ENCODE data around the gene SIPA1L3.

DNA sequence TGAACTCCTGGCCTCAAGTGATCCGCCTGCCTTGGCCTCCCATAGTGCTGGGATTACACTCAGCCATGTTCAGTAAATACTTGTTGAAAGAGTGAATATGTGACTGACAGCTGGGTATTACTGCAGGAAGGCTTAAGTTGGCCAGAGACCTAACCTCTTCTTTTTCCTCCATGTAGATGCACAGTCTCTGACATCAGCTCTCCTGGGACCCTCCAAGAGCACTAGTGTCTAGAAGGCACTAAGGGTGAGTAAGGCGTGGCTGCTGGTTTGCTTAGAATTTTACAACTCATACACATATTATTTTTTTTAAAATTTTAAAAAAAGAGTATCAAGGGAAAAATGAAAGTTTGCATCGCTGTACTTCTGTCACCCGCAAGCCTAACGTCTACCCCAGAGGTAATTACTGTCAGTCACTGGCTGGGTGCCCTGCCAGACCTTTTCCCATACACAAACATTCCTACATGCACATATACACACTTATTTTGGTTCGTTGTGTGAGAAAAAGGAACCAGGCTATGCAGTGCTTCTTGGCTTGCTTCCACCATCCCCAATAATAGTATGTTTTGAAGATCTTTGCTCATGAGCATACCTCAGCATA lies 122.0 kb downstream of the SIPA1L3 start:
- TF ChIP-seq, protein P1, sequence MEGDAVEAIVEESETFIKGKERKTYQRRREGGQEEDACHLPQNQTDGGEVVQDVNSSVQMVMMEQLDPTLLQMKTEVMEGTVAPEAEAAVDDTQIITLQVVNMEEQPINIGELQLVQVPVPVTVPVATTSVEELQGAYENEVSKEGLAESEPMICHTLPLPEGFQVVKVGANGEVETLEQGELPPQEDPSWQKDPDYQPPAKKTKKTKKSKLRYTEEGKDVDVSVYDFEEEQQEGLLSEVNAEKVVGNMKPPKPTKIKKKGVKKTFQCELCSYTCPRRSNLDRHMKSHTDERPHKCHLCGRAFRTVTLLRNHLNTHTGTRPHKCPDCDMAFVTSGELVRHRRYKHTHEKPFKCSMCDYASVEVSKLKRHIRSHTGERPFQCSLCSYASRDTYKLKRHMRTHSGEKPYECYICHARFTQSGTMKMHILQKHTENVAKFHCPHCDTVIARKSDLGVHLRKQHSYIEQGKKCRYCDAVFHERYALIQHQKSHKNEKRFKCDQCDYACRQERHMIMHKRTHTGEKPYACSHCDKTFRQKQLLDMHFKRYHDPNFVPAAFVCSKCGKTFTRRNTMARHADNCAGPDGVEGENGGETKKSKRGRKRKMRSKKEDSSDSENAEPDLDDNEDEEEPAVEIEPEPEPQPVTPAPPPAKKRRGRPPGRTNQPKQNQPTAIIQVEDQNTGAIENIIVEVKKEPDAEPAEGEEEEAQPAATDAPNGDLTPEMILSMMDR (IDR thresholded peaks at IDR 0.05), result no peak
- TF ChIP-seq POLR2A (IDR thresholded peaks at IDR 0.05) (no peak), POLR2AphosphoS5 (IDR thresholded peaks at IDR 0.05) (no peak)
